Measurements from ENCODE around the gene PEMT. TPM values are rescaled to one million over a fixed set of nuclear protein-coding genes. Genes with fewer than 3 reads are reported as not detected.

PEMT gene
- total RNA-seq, 3 donors from 2014 or later (not counting 1 experiment from before 2014, with no cell fraction given) = 10.3 to 13.6 (median 12.6) TPM

- WGBS (ENCODE audit: insufficient coverage) = 97% methylated on average over 29 of the region's 30 CpGs
- Histone ChIP-seq H3K4me1 (ENCODE audit: control insufficient read depth, insufficient read depth, low read length) (no peaks in the 10 kb centered on the region), H3K9me3 (ENCODE audit: control insufficient read depth, insufficient read depth, low read length) (no peaks in the 10 kb centered on the region), H3K27me3 (ENCODE audit: control insufficient read depth, insufficient read depth, low read length) (no peaks in the 10 kb centered on the region), H3K27ac (ENCODE audit: low read length) (no peak overlapping the region), H3K4me3 (ENCODE audit: low read length) (no peak overlapping the region), H3K36me3 (ENCODE audit: control insufficient read depth, insufficient read depth, low read length) (no peaks in the 10 kb centered on the region)
- TF ChIP-seq, protein P1, sequence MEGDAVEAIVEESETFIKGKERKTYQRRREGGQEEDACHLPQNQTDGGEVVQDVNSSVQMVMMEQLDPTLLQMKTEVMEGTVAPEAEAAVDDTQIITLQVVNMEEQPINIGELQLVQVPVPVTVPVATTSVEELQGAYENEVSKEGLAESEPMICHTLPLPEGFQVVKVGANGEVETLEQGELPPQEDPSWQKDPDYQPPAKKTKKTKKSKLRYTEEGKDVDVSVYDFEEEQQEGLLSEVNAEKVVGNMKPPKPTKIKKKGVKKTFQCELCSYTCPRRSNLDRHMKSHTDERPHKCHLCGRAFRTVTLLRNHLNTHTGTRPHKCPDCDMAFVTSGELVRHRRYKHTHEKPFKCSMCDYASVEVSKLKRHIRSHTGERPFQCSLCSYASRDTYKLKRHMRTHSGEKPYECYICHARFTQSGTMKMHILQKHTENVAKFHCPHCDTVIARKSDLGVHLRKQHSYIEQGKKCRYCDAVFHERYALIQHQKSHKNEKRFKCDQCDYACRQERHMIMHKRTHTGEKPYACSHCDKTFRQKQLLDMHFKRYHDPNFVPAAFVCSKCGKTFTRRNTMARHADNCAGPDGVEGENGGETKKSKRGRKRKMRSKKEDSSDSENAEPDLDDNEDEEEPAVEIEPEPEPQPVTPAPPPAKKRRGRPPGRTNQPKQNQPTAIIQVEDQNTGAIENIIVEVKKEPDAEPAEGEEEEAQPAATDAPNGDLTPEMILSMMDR (IDR thresholded peaks at IDR 0.05) = no peak
- H3K27me3 Mint-ChIP-seq (ENCODE audit: low read depth in 2 of 2) = no peaks in the 10 kb centered on the region
- no peak for ATAC-seq
- no peak for DNase-seq
- H3K36me3 Mint-ChIP-seq = no peaks in the 10 kb centered on the region
- no peak overlapping the region for H3K27ac Mint-ChIP-seq
- intact Hi-C loops (cut with micrococcal nuclease) = no loop called here
- no peaks in the 10 kb centered on the region for H3K9me3 Mint-ChIP-seq
- peaks cover 0 to 5% of the 10 kb centered on the region in 2 donors for H3K4me1 Mint-ChIP-seq
- H3K4me3 Mint-ChIP-seq = no peak overlapping the region
These were observed 38.0 kb downstream of the PEMT start for GRCh38 chr17:17553217-17554195.

DNA sequence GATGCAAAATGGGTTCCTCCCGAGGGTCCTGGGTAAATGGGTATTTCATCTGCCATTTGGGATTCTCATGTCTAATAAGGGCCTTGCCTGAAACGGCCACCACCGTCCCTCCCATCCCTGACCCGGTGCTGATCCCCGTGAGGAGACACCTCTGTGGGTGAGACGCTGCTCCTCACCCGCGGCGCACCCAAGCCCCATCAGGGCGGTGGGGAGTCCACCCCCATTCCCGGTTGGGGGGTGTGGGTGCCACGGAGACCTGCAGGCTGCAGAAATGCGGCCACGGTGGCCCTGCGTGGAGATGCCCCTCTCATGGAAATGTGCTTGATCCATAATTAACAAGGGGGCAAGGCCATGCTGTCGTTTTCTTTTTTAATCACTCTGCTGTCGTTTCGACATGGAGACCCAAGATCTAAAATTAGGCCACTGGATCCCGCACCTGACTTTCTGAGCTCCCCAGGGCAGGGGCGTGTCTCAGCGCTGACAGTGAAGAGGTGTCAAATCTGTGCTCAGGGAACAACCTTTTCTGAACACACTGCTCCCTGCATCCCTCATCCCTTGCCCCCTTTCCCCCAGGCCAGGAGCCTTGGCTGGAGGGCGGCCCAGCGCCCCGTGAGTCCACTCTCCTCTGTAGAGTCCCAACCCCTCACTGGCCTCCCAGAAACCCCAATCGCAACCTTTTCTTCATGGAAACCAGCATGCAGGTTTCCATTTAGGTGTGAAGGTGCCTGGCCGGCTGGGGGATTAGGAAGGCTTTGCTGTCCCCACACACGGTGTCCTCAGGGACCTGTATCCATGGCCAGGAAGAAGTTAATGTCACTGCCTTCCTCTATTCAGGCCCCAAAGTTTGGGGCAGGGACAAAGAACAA, 38.9 kb downstream of the PEMT start:
- no peak overlapping the region for H3K27ac ChIP-seq (ENCODE audit: low read length)
- DNase-seq (no peak), ATAC-seq (no peak)
- intact Hi-C loops (cut with micrococcal nuclease) = no loop called here
- WGBS (ENCODE audit: insufficient coverage) = 95% methylated on average over 27 of the region's 27 CpGs
- no peak overlapping the region for H3K27ac Mint-ChIP-seq
- no peaks in the 10 kb centered on the region for H3K9me3 ChIP-seq (ENCODE audit: control insufficient read depth, insufficient read depth, low read length)
- H3K4me3 Mint-ChIP-seq = no peak overlapping the region
- H3K36me3 ChIP-seq (ENCODE audit: control insufficient read depth, insufficient read depth, low read length) = no peaks in the 10 kb centered on the region
- TF ChIP-seq, protein P1 (IDR thresholded peaks at IDR 0.05) = no peak
- no peaks in the 10 kb centered on the region for H3K9me3 Mint-ChIP-seq
- no peak overlapping the region for H3K4me3 ChIP-seq (ENCODE audit: low read length)
- H3K36me3 Mint-ChIP-seq = no peaks in the 10 kb centered on the region
- H3K27me3 Mint-ChIP-seq (ENCODE audit: low read depth in 2 of 2) = no peaks in the 10 kb centered on the region
- H3K4me1 Mint-ChIP-seq = peaks cover 0 to 5% of the 10 kb centered on the region in 2 donors
- no peaks in the 10 kb centered on the region for H3K4me1 ChIP-seq (ENCODE audit: control insufficient read depth, insufficient read depth, low read length)
- H3K27me3 ChIP-seq (ENCODE audit: control insufficient read depth, insufficient read depth, low read length) = no peaks in the 10 kb centered on the region

GRCh38 chr17:17551361-17551760, 40.1 kb downstream of the PEMT start:
- no peak overlapping the region for H3K27ac Mint-ChIP-seq
- H3K27me3 Mint-ChIP-seq (ENCODE audit: low read depth in 2 of 2) = no peaks in the 10 kb centered on the region
- Histone ChIP-seq H3K27ac (ENCODE audit: low read length) (no peak overlapping the region), H3K27me3 (ENCODE audit: control insufficient read depth, insufficient read depth, low read length) (no peaks in the 10 kb centered on the region), H3K36me3 (ENCODE audit: control insufficient read depth, insufficient read depth, low read length) (no peaks in the 10 kb centered on the region), H3K4me1 (ENCODE audit: control insufficient read depth, insufficient read depth, low read length) (no peaks in the 10 kb centered on the region), H3K4me3 (ENCODE audit: low read length) (no peak overlapping the region), H3K9me3 (ENCODE audit: control insufficient read depth, insufficient read depth, low read length) (no peaks in the 10 kb centered on the region)
- H3K4me1 Mint-ChIP-seq = no peaks in the 10 kb centered on the region
- ATAC-seq (no peak), DNase-seq (no peak)
- intact Hi-C loops (cut with micrococcal nuclease) = no loop called here
- H3K9me3 Mint-ChIP-seq = no peaks in the 10 kb centered on the region
- WGBS (ENCODE audit: insufficient coverage) = 88% methylated on average over 11 of the region's 11 CpGs
- H3K4me3 Mint-ChIP-seq = no peak overlapping the region
- H3K36me3 Mint-ChIP-seq = no peaks in the 10 kb centered on the region
- TF ChIP-seq, protein P1 (IDR thresholded peaks at IDR 0.05) = no peak

Measured in natural killer cell (primary cell).